GM23338 (cell line): ENCODE measurements around the gene LIPA. TPM values are rescaled to one million over a fixed set of nuclear protein-coding genes. Genes with fewer than 3 reads are reported as not detected.

Source experiments
- ATAC-seq: fragments of 200-7000 bp; cut with Tn5 transposase; 3 replicates; pipeline ENCODE4 v1.9.1; 2020
- DNase-seq: peaks from one replicate; pipeline ENCODE4 v3.0.0-alpha.2; 2015; ENCODE audit warnings: low spot score
- H2AFZ ChIP-seq: fragments of 200-600 bp; sonication (generic); 2 replicates; pipeline ENCODE4 v1.8.0; 2016; ENCODE audit warnings: antibody characterized with exemption, mild to moderate bottlenecking, moderate library complexity
- H3F3A ChIP-seq: fragments of 200-600 bp; sonication (generic); replicated peaks from 2 replicates; pipeline ENCODE4 v1.8.0; 2017; ENCODE audit warnings: antibody characterized with exemption, mixed run types, low read depth
- H3K27ac ChIP-seq: fragments of 200-600 bp; sonication (generic); 2 replicates; pipeline ENCODE4 v1.6.1; 2016; ENCODE audit warnings: low read depth
- H3K27me3 ChIP-seq: fragments of 200-600 bp; sonication (generic); 2 replicates; pipeline ENCODE4 v1.8.0; 2016; ENCODE audit warnings: mild to moderate bottlenecking, mixed run types, moderate library complexity; ENCODE audit not compliant: insufficient read depth
- H3K36me3 ChIP-seq: fragments of 200-600 bp; sonication (generic); 2 replicates; pipeline ENCODE4 v1.8.0; 2016; ENCODE audit warnings: mild to moderate bottlenecking; ENCODE audit not compliant: insufficient read depth
- H3K4me1 ChIP-seq: fragments of 200-600 bp; sonication (generic); 2 replicates; pipeline ENCODE4 v1.8.0; 2016; ENCODE audit warnings: mild to moderate bottlenecking, moderate library complexity; ENCODE audit not compliant: insufficient read depth
- H3K4me2 ChIP-seq: fragments of 200-600 bp; sonication (generic); 2 replicates; pipeline ENCODE4 v1.7.1; 2017; ENCODE audit warnings: mixed run types
- H3K4me3 ChIP-seq: fragments of 200-600 bp; sonication (generic); 2 replicates; pipeline ENCODE4 v1.6.1; 2016; ENCODE audit warnings: mixed run types
- H3K79me2 ChIP-seq: fragments of 200-600 bp; sonication (generic); replicated peaks from 2 replicates; pipeline ENCODE4 v1.8.0; 2017; ENCODE audit warnings: mild to moderate bottlenecking; ENCODE audit not compliant: insufficient read depth
- H3K9me2 ChIP-seq: fragments of 200-600 bp; sonication (generic); 2 replicates; pipeline ENCODE4 v1.8.0; 2017; ENCODE audit not compliant: insufficient read depth
- H4K20me1 ChIP-seq: fragments of 200-600 bp; sonication (generic); replicated peaks from 2 replicates; pipeline ENCODE4 v1.8.0; 2017; ENCODE audit warnings: mild to moderate bottlenecking; ENCODE audit not compliant: insufficient read depth
- H3K27ac Mint-ChIP-seq: 2 replicates; pipeline ENCODE4 v1.8.0; 2020; ENCODE audit warnings: inconsistent platforms, mild to moderate bottlenecking, moderate library complexity, mixed read lengths
- H3K27me3 Mint-ChIP-seq: 3 replicates; pipeline ENCODE4 v1.8.0; 2022; ENCODE audit warnings: low read depth, mild to moderate bottlenecking, moderate library complexity, mixed read lengths, inconsistent platforms; ENCODE audit not compliant: insufficient read depth, poor library complexity
- H3K36me3 Mint-ChIP-seq: 3 replicates; pipeline ENCODE4 v1.8.0; 2021; ENCODE audit warnings: low read depth, mild to moderate bottlenecking, inconsistent platforms, moderate library complexity, mixed read lengths
- H3K4me1 Mint-ChIP-seq: 3 replicates; pipeline ENCODE4 v1.8.0; 2020; ENCODE audit warnings: mild to moderate bottlenecking, inconsistent platforms, mixed read lengths
- H3K4me3 Mint-ChIP-seq: 3 replicates; pipeline ENCODE4 v1.8.0; 2021; ENCODE audit warnings: moderate library complexity, mild to moderate bottlenecking, inconsistent platforms, mixed read lengths
- H3K9me3 Mint-ChIP-seq: 3 replicates; pipeline ENCODE4 v1.8.0; 2020; ENCODE audit warnings: moderate library complexity, mild to moderate bottlenecking, inconsistent platforms, mixed read lengths
- CREB1 ChIP-seq: fragments of 250-450 bp; sonication (Bioruptor Pico); IDR thresholded peaks from 2 replicates; pipeline ENCODE4 v1.5.0; 2020; ENCODE audit warnings: low read depth, mild to moderate bottlenecking, moderate library complexity
- EZH2 ChIP-seq: fragments of 200-600 bp; sonication (generic); IDR thresholded peaks from one replicate; pipeline ENCODE4 v1.8.0; 2017; ENCODE audit warnings: antibody characterized with exemption, mild to moderate bottlenecking, low read depth; ENCODE audit not compliant: unreplicated experiment
- JUNB ChIP-seq: IDR thresholded peaks from one replicate; pipeline ENCODE4 v1.6.1; 2016; ENCODE audit warnings: antibody characterized with exemption; ENCODE audit not compliant: unreplicated experiment
- NANOG ChIP-seq: IDR thresholded peaks from 2 replicates; pipeline ENCODE4 v1.6.1; 2016; ENCODE audit warnings: antibody characterized with exemption, borderline replicate concordance
- POLR2AphosphoS5 ChIP-seq: IDR thresholded peaks from 2 replicates; pipeline ENCODE4 v1.6.1; 2016; ENCODE audit warnings: antibody characterized with exemption, low read depth
- REST ChIP-seq: IDR thresholded peaks from one replicate; pipeline ENCODE4 v1.6.1; 2018; ENCODE audit warnings: antibody characterized with exemption; ENCODE audit not compliant: unreplicated experiment
- ZNF114 ChIP-seq: fragments of 250-450 bp; sonication (Bioruptor Pico); IDR thresholded peaks from 2 replicates; pipeline ENCODE4 v1.5.0; 2020; ENCODE audit warnings: mild to moderate bottlenecking, moderate library complexity
- polyA plus RNA-seq: library from polyadenylated mRNA; unstranded; fragments of >200 nt; fragmentation: Nextera tagmentation; extraction: Ambion mirVana; gene quantifications from 2 replicates; pipeline ENCODE4 v1.2.1, GENCODE V29; 2016
- total RNA-seq: library from RNA; depleted of rRNA; stranded (reverse); fragments of >200 nt; shearing (Covaris generic); gene quantifications from 2 replicates; pipeline ENCODE4 v1.2.3, GENCODE V29; 2014
- TF ChIP-seq, protein P1 (sequence below): fragments of 250-450 bp; sonication (Bioruptor Pico); IDR thresholded peaks from 2 replicates; pipeline ENCODE4 v1.5.0; 2020; ENCODE audit warnings: mild to moderate bottlenecking, moderate library complexity
- TF ChIP-seq, protein P2 (sequence below), 2 experiments: fragments of 200-600 bp in 1 of 2; sonication (generic) in 1 of 2; conservative IDR thresholded peaks; 2 replicates each; pipeline versions ENCODE4 v1.5.1 to v1.6.1; 2016 to 2017; ENCODE audit warnings: antibody characterized with exemption in 2 of 2, low read depth in 2 of 2, mild to moderate bottlenecking in 2 of 2, moderate library complexity in 1 of 2
- TF ChIP-seq, protein P3 (sequence below): IDR thresholded peaks from 2 replicates; pipeline ENCODE4 v1.6.1; 2016; ENCODE audit warnings: antibody characterized with exemption

Gene LIPA
- total and polyA plus RNA-seq, 2 experiments from 2014 or later = 37.8 to 86.3 TPM

GRCh38 chr10:89295597-89295996 is 44.0 kb upstream of the LIPA start:
- H2AFZ ChIP-seq = no peak overlapping the region
- H4K20me1 ChIP-seq = no peaks in the 10 kb centered on the region
- no peak overlapping the region for H3K4me2 ChIP-seq
- TF ChIP-seq JUNB (no peak), CREB1 (CRISPR knock-in tag) (no peak), ZNF114 (CRISPR knock-in tag) (no peak), NANOG (no peak), POLR2AphosphoS5 (no peak), REST (no peak), EZH2 (no peak)
- TF ChIP-seq, protein P1, sequence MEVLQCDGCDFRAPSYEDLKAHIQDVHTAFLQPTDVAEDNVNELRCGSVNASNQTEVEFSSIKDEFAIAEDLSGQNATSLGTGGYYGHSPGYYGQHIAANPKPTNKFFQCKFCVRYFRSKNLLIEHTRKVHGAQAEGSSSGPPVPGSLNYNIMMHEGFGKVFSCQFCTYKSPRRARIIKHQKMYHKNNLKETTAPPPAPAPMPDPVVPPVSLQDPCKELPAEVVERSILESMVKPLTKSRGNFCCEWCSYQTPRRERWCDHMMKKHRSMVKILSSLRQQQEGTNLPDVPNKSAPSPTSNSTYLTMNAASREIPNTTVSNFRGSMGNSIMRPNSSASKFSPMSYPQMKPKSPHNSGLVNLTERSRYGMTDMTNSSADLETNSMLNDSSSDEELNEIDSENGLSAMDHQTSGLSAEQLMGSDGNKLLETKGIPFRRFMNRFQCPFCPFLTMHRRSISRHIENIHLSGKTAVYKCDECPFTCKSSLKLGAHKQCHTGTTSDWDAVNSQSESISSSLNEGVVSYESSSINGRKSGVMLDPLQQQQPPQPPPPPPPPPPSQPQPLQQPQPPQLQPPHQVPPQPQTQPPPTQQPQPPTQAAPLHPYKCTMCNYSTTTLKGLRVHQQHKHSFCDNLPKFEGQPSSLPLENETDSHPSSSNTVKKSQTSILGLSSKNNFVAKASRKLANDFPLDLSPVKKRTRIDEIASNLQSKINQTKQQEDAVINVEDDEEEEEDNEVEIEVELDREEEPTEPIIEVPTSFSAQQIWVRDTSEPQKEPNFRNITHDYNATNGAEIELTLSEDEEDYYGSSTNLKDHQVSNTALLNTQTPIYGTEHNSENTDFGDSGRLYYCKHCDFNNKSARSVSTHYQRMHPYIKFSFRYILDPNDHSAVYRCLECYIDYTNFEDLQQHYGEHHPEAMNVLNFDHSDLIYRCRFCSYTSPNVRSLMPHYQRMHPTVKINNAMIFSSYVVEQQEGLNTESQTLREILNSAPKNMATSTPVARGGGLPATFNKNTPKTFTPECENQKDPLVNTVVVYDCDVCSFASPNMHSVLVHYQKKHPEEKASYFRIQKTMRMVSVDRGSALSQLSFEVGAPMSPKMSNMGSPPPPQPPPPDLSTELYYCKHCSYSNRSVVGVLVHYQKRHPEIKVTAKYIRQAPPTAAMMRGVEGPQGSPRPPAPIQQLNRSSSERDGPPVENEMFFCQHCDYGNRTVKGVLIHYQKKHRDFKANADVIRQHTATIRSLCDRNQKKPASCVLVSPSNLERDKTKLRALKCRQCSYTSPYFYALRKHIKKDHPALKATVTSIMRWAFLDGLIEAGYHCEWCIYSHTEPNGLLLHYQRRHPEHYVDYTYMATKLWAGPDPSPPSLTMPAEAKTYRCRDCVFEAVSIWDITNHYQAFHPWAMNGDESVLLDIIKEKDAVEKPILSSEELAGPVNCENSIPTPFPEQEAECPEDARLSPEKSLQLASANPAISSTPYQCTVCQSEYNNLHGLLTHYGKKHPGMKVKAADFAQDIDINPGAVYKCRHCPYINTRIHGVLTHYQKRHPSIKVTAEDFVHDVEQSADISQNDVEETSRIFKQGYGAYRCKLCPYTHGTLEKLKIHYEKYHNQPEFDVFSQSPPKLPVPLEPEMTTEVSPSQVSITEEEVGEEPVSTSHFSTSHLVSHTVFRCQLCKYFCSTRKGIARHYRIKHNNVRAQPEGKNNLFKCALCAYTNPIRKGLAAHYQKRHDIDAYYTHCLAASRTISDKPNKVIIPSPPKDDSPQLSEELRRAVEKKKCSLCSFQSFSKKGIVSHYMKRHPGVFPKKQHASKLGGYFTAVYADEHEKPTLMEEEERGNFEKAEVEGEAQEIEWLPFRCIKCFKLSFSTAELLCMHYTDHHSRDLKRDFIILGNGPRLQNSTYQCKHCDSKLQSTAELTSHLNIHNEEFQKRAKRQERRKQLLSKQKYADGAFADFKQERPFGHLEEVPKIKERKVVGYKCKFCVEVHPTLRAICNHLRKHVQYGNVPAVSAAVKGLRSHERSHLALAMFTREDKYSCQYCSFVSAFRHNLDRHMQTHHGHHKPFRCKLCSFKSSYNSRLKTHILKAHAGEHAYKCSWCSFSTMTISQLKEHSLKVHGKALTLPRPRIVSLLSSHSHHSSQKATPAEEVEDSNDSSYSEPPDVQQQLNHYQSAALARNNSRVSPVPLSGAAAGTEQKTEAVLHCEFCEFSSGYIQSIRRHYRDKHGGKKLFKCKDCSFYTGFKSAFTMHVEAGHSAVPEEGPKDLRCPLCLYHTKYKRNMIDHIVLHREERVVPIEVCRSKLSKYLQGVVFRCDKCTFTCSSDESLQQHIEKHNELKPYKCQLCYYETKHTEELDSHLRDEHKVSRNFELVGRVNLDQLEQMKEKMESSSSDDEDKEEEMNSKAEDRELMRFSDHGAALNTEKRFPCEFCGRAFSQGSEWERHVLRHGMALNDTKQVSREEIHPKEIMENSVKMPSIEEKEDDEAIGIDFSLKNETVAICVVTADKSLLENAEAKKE (CRISPR knock-in tag) = no peak
- TF ChIP-seq, protein P2, sequence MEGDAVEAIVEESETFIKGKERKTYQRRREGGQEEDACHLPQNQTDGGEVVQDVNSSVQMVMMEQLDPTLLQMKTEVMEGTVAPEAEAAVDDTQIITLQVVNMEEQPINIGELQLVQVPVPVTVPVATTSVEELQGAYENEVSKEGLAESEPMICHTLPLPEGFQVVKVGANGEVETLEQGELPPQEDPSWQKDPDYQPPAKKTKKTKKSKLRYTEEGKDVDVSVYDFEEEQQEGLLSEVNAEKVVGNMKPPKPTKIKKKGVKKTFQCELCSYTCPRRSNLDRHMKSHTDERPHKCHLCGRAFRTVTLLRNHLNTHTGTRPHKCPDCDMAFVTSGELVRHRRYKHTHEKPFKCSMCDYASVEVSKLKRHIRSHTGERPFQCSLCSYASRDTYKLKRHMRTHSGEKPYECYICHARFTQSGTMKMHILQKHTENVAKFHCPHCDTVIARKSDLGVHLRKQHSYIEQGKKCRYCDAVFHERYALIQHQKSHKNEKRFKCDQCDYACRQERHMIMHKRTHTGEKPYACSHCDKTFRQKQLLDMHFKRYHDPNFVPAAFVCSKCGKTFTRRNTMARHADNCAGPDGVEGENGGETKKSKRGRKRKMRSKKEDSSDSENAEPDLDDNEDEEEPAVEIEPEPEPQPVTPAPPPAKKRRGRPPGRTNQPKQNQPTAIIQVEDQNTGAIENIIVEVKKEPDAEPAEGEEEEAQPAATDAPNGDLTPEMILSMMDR (conservative IDR thresholded peaks at IDR 0.05; ENCODE audit: low read depth in 2 of 2) = no peak
- TF ChIP-seq, protein P3, sequence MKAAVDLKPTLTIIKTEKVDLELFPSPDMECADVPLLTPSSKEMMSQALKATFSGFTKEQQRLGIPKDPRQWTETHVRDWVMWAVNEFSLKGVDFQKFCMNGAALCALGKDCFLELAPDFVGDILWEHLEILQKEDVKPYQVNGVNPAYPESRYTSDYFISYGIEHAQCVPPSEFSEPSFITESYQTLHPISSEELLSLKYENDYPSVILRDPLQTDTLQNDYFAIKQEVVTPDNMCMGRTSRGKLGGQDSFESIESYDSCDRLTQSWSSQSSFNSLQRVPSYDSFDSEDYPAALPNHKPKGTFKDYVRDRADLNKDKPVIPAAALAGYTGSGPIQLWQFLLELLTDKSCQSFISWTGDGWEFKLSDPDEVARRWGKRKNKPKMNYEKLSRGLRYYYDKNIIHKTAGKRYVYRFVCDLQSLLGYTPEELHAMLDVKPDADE = no peak
- H3K4me1 ChIP-seq = no peaks in the 10 kb centered on the region
- H3K79me2 ChIP-seq = no peaks in the 10 kb centered on the region
- H3K27ac Mint-ChIP-seq = no peak overlapping the region
- ATAC-seq (no peak), DNase-seq (no peak)
- no peaks in the 10 kb centered on the region for H3K27me3 Mint-ChIP-seq
- H3K4me1 Mint-ChIP-seq = no peaks in the 10 kb centered on the region
- H3K4me3 Mint-ChIP-seq = no peak overlapping the region
- no peaks in the 10 kb centered on the region for H3K27me3 ChIP-seq
- H3K4me3 ChIP-seq = no peak overlapping the region
- no peak overlapping the region for H3K27ac ChIP-seq
- no peaks in the 10 kb centered on the region for H3K9me2 ChIP-seq
- no peaks in the 10 kb centered on the region for H3K36me3 ChIP-seq
- H3F3A ChIP-seq = no peaks in the 10 kb centered on the region
- no peaks in the 10 kb centered on the region for H3K36me3 Mint-ChIP-seq
- no peaks in the 10 kb centered on the region for H3K9me3 Mint-ChIP-seq
